Measurements from ENCODE around the gene PPP1R27. TPM values are rescaled to one million over a fixed set of nuclear protein-coding genes. Genes with fewer than 3 reads are reported as not detected.

PPP1R27 gene
- total and polyA plus RNA-seq, 9 of the 15 experiments (the other 6 are each of a cell fraction or from before 2014, with no cell fraction given), result 0.29 to 6.9 (median 1.5) TPM; not detected in 2

- peak; percentile 83 for TF ChIP-seq ATF4 (CRISPR knock-in tag; IDR thresholded peaks at IDR 0.05)
- TF ChIP-seq ZNF79 (CRISPR knock-in tag; IDR thresholded peaks at IDR 0.05; ENCODE audit: low read depth), result peak; percentile 88
- TF ChIP-seq VEZF1 (CRISPR knock-in tag; IDR thresholded peaks at IDR 0.05), result peak; percentile 95
- TF ChIP-seq ELF2 (CRISPR knock-in tag; IDR thresholded peaks at IDR 0.05), result peak; percentile 95
- peak; percentile 95 for TF ChIP-seq SMAD3 (CRISPR knock-in tag; conservative IDR thresholded peaks at IDR 0.05)
- TF ChIP-seq CTCF (IDR thresholded peaks at IDR 0.05 in 2 of 3, conservative IDR thresholded peaks at IDR 0.05 in 1 of 3; ENCODE audit: insufficient read depth in 2 of 3, low read depth in 1 of 3, low read length in 3 of 3), result no peak
- TF ChIP-seq MAFK (IDR thresholded peaks at IDR 0.05; ENCODE audit: low read length), result peak; percentile 55; the same call in 1 of the 2 replicates
- TF ChIP-seq MIER1 (IDR thresholded peaks at IDR 0.05; ENCODE audit: low read depth), result no peak
- TF ChIP-seq NR3C1 (CRISPR knock-in tag; IDR thresholded peaks at IDR 0.05), result no peak
- 0 out of 2 replicates have a peak, but pooled peaks have one; percentile 15 for TF ChIP-seq RNF2 (IDR thresholded peaks at IDR 0.05)
- no peak for TF ChIP-seq ZNF124 (CRISPR knock-in tag; IDR thresholded peaks at IDR 0.05)
- 0 out of 2 replicates have a peak, but pooled peaks have one; percentile 49 for TF ChIP-seq MED1 (CRISPR knock-in tag; IDR thresholded peaks at IDR 0.05; ENCODE audit: borderline replicate concordance)
- TF ChIP-seq ZNF408 (CRISPR knock-in tag; IDR thresholded peaks at IDR 0.05; ENCODE audit: low read depth), result peak; percentile 48; the same call in 1 of the 2 replicates
- no peak for TF ChIP-seq MAFF (IDR thresholded peaks at IDR 0.05; ENCODE audit: low read length)
- peak; percentile 94 for TF ChIP-seq MECOM (CRISPR knock-in tag; IDR thresholded peaks at IDR 0.05)
- TF ChIP-seq FOXM1 (IDR thresholded peaks at IDR 0.05; ENCODE audit: low read depth), result peak; percentile 41; the same call in 1 of the 2 replicates
- no peak for TF ChIP-seq FOXM1 (CRISPR knock-in tag; IDR thresholded peaks at IDR 0.05; ENCODE audit: low read depth)
- TF ChIP-seq ZNF57 (CRISPR knock-in tag; IDR thresholded peaks at IDR 0.05), result 0 out of 2 replicates have a peak, but pooled peaks have one; percentile 63
- TF ChIP-seq KLF16 (IDR thresholded peaks at IDR 0.05), result no peak
- peak; percentile 97 for TF ChIP-seq DMBX1 (CRISPR knock-in tag; IDR thresholded peaks at IDR 0.05; ENCODE audit: borderline replicate concordance)
- peak; percentile 90; the same call in 1 of the 2 replicates for TF ChIP-seq KAT7 (CRISPR knock-in tag; IDR thresholded peaks at IDR 0.05; ENCODE audit: borderline replicate concordance)
- TF ChIP-seq HDAC3 (IDR thresholded peaks at IDR 0.05; ENCODE audit: borderline replicate concordance, partially characterized antibody), result no peak
- TF ChIP-seq ZNF263 (CRISPR knock-in tag; IDR thresholded peaks at IDR 0.05; ENCODE audit: borderline replicate concordance), result peak; percentile 98
- TF ChIP-seq TFAM (CRISPR knock-in tag; conservative IDR thresholded peaks at IDR 0.05), result no peak
- peak; percentile 91 for TF ChIP-seq HES1 (IDR thresholded peaks at IDR 0.05; ENCODE audit: low read depth)
Observed at GRCh38 chr17:81860756-81861568, 26.1 kb upstream of the PPP1R27 start (continued).
